ENCODE measurements around the gene PPP1R10.
A peak's percentile ranks its signal among the peaks of the same experiment; 100 is the strongest.
"Not testable (repeated sequence)": the region's sequence is repeated elsewhere in the genome, so short reads cannot be mapped to it uniquely, and the experiment has no call there.

Gene PPP1R10

DNA sequence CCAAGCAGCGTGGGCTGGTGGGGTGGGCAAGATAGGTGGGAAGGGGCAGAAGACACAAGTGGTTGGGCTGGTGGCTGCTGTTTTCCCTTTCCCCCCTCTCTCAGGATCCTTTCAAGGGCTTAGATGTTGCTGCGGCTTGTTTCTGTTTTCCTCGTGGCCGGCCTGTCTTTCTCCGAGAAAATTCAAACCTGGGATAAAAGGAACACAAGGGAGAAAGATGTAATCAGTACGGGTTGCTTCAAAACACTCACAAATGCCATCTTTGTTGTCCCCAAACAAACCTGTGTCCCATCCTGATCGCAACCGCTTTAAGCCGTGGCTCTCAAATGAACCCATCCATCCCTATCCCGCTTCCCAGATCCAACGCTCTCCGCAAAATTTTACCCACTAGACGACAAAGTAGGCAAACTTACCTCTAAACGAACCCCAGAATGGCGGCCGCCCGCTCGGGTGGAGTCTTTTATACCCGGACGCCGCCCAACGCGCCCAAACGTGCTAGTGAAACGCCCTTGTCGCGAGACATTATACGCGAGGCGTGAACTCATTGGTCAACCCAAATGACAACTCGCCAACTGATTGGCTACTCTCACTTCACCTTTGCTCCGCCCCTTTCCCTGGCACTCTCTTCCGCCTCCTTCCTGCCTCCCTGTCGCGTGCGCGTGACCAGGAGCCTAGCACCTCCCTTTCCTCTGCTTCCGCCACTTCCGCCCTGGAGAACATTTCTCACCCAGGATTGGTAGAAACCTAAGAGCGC is at the start of gene PPP1R10:
TSS of gene PPP1R10 (minus strand) at position 433 of the 754 bp plus-strand sequence. CDS start 7,299 bp downstream, outside the sequence.
- DNase-seq: peak; percentile 61

DNA sequence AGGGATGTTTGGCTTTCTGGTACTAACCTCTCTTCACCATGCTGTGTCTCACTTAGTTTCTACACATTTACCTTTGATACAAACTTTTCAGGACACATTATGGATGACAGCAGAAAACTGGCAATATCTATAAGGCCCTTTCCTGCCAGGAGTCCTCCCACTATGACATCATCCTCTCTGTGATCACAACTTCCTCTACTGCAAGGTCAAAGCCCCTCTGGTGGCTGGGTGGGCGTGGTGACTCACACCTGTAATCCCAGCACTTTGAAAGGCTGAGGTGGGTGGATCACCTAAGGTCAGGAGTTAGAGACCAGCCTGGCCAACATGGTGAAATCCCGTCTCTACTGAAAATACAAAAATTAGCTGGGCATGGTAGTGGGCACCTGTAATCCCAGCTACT is 49.3 kb upstream of the PPP1R10 start:
- DNase-seq: not testable (repeated sequence)

DNA sequence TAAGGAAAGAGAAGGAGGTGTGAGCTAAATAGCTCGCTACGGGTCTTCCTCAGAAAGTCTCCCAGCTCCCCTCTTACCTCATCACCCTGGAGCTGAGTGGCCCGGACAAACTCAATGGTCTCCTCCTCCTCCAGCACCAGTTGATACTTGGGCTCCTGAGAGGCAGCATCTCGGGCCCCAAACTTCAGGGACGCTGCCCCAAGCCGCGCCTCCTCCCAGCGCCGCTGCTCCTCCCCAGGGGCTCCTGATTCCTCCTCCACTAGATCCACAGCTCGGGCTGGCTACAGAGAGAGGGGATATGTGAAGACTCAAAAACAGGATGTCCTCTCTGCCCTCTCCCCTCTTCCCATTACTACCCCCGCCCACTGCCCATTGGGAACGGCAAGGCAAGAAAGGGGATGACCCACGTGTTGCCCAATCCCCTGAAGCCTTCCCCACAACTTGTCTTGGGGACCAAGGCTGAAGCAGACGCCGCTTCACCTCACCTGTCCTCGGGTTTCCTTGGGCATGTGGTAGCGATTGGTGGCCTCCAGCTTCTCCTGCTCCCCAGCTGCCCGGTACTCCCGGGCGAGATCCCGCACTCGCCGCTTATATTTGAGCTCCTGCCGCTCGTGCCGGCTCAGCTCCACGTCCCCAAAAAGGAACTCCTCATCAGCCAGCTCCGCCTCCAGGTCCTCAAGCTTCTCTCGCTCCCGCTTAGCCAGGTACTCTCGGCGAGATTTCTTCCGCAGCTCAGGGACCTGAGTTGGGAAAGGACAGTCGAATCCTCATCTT is 48.1 kb upstream of the PPP1R10 start:
- DNase-seq: no peak

DNA sequence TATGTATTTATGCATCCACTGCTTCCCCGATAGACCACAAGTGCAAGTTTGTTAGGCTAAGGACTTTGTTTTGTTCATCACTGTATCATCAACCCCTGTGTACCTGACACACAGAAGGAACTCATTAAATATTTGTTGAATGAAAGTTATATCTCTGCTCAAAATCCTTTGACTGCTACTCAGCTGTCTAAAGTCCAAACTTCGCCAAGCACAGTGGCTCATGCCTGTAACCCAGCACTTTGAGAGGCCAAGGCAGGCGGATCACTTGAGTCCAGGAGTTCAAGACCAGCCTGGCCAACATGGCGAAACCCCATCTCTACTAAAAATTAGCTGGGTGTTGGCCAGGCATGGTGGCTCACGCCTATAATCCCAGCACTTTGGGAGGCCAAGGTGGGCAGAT is 40.9 kb upstream of the PPP1R10 start:
- DNase-seq: not testable (repeated sequence)

DNA sequence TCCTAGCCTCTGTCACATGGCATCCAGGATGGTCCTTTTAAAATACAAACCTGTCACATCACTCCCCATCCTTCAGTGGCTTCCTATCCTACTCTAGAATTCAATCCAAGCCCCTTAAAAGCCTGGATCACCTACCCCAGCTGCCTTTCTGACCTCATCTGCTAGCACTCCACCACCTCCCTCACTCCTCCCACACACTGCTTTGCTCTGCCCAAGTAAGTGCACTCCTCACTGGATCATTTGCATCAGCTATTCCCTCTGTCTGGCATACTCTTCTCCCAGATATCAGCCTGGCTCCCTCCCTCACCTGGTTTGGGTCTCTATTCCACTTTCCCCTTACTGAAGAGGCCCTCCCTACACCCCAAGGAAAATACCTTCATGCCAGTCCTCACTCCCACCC is 40.4 kb upstream of the PPP1R10 start:
- DNase-seq: no peak

DNA sequence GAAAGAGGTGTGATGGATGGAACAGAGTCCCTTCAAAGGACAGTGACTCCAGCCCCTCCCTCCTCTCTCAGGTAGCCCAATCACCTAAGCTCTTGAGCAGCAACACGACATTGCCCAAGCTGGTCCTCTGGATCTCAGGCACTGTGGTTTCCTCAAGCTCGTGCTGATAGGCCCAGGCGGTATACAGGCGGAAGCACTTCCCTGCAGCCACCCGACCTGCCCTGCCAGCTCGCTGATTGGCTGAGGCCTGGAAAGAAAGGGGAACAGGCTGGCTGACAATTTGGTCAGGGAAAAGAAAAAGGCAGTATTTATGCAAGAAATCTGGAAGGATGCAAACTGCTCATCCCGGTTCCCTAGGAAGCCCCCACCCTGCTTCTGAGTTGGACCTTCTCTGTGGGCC is 39.5 kb upstream of the PPP1R10 start:
- DNase-seq: no peak

DNA sequence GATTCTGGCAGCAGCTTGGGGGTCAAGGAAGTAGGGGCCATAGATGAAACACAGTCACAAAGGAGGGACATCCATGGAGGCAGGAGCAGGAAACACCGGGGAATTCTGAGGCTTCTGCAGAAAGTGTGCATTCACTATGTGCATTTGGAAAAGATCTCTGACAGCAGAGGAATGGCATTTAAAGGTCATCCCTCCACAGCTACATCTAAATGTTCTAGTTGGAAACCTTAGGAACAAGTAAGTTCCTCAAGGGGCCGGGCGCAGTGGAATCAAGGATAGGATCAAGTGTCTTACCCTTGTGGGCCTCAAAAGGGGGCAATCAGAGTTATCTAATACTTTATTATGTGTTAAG is 38.7 kb upstream of the PPP1R10 start:
- DNase-seq: no peak

DNA sequence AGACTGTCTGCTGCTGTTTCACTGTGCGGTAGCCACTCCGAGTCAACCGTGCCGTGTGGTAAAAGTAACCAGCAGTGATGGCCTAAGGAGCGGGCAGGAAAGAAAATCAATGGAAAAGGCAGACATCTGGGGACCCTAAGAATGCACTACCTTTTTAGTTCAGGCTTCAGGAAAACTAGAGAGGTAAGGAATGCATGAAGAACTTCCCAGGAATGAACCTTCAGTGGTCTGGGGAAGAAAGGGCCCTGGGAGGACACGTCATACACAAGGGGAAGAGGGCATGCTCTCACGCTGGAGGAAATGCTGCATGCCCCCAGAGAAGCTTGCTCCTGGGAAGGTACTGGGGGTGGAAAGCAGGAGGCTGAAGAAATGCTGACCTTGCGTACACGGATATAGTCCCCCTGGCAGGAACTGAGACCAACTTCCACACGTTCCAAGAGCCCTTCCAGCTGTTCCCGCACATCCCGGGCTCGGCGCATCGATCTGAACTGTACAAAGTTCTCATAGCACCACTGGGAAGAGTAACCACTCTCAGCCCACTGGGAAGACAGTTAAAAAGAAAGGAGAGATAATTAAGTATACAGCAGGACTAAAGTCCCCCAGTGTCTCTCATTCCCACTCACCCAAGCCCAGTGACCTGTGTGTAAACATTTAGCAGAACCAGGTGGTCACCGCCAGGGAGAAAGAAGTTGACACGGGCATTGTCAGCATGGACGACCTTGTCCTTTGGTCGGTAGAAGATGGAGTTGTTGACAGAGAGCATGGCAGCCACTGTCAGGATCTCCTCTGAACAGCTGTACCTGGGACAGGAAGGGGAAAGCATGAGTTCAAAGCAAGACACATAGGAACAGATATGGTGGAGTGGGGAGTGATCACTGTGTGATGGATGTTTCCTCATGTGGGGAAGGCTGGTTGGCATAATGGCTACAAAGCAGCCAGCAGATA is 38.0 kb upstream of the PPP1R10 start:
- DNase-seq: no peak

DNA sequence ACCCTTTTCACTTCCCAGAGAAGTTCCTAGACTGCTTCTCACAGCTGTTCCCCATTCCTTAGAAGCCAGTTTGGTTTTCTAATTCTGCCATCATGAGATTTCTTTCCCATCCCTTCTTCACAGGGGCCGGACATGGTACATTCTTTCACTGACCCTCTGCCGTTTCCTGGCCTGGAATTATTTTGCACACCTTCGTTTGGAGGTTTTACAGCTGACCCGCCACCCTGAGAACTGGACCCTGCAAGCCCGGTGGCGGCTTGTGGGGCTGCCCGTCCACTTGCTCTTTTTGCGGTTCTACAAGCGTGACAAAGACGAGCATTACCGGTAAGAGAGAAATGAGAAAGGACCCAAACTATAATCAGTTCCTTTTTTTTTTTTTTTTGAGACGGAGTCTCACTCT is 34.1 kb upstream of the PPP1R10 start:
- no peak for DNase-seq

DNA sequence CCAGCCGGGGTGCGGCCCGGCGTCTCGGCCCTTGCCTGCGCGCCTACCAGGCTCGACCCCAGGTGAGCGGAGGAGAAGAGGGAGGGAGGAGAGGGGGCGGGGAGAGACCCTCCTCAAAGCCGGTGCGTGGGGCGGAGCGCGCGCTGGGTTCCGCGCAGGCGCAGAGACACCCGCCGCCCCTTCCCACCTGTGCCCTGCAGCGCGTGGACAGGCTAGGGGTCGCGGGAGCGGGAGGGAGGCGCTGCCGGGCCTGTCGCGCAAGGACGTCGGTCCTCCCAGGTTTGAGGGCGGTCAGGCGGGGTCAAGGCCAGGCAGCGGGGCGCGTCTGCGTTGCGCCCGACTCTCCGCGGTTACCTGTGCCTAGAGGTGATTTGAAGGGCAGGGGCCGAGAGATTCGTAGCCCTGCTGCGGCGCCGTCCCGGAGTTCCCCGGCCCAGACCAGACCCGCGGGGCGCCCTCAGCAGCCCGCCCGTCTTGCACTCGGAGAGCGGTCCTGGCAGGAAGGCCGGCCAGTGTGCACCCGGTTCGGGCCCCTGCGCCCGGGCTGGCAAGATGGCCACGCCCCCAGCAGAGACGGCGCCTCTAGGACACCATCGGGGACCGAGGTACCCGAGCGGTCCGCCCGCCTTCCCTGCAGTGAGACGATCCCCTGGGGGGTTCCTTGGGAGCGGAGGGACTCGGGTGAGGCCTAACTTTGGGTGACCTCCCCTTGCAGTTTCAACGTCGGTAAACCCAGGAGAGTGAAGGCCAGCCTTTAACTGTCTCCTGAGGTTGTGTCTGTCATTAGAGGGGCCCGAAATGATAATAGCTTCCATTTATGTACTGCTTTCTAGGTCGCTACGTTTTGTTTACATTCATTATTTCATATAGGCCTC is 30.4 kb upstream of the PPP1R10 start:
- DNase-seq: peak; percentile 89

DNA sequence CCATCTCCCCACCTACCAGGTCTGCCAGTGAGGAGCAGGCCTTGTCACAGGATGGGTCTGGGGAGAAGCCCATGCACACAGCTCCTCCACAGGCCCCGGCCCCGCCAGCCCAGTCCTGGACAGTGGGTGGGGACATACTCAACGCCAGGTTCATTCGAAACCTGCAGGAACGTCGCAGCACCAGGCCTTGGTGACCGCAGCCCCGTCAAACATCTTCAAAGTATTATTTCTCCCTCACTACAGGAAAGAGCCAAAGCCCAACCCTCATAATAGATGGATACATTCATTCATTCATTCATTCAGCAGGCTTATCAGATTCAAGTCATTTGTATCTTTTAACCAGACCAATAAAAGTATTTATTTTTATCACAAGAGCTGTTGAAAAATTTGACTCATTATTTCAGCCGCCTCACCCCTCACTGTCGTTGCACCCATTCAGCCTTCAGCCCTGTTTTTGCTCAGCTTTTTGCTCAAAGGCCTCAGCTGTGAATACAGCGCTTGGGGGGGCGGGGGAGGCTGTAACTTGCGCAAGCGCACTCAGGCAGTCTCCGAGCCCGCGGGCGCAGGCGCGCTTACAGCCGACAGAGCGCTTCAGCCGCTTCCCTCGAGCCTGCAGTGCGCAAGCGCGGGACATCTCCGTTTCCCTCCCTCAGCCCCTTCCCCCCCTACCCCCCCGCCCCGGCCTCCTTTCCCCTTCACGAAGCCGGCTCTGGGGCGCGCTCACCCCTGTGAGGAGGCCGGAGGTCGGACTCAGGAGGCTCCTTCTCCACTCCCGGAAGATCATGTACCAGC is 29.6 kb upstream of the PPP1R10 start, which contains the start of gene C6orf136:
TSS of gene C6orf136 (plus strand) at position 684 of the 792 bp plus-strand sequence. CDS start at position 783, 99 bp downstream.
- peak; percentile 92 for DNase-seq

DNA sequence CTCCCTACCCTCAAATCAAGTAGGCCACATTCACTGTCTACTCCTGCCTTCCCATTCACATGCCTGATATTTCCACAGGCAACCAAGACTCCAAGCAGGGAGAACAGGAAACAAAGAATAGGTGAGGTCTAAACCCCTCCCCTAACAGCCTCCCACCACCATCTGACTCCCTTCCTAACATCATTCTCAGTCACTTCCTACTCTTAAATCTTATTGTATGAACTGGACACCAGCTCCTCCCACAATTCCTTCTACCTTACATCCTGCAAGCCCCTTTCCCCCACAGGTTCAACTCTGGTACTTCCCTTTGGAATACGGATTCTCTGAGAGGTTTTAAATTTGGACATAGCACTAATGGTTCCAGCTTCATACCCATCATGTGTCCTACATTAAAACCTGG is 28.9 kb upstream of the PPP1R10 start:
- DNase-seq: no peak

DNA sequence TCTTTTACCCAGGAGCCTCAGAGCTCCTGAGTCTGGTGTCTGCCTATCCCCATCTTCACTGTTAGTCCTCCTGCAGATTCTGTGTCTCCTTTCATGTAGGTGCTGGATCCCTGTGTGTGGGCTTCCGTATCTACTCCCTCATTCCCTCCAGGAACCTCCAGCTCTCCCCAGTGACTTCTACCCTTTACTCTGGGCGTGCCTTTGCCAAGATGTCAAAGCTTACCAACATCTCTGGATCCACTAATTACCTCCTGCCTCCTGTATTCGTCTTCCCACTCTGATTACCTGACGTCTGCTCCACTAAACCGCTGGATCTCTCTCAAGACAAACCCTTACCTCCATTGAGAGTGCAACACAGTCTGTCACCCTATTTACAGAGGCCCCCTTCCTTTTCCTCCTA is 27.7 kb upstream of the PPP1R10 start:
- DNase-seq: no peak

DNA sequence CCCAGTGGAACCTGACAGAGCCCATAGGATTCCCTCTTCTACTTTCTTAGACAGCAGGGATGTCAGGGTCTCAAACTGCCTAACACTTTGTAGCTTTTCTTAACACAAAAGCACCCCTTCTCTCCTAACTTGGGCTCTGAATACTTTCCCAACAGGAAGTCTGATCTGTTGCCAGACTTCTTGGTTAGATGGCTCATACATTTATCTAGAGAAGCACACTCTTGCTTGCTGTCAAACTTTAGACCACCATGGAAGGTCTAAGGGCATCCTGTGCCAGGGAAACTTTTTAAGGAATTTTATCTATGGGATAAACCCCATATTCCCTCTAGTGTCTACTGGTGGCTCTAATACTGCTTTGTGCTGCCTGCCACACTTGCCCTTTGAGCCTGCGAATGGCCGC is 26.6 kb upstream of the PPP1R10 start:
- DNase-seq: no peak

DNA sequence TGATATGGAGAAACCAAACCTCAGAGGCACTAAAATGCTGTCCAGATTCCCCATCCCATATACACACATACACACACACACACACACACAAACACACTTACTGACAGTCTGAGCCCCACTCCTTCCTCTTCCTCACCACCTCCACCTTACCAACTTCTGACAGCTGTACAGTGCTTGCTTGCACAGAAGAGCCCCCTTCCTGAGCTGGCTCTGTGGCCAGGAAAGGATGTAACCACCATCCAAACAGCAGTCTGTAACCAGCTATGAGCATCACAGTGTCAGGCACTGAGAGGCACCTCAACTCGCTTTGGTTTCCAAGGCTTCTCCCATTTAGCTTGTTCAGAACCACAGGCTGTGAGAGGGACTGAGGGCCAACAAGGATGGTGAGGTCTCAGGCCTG is 24.0 kb upstream of the PPP1R10 start:
- no peak for DNase-seq

DNA sequence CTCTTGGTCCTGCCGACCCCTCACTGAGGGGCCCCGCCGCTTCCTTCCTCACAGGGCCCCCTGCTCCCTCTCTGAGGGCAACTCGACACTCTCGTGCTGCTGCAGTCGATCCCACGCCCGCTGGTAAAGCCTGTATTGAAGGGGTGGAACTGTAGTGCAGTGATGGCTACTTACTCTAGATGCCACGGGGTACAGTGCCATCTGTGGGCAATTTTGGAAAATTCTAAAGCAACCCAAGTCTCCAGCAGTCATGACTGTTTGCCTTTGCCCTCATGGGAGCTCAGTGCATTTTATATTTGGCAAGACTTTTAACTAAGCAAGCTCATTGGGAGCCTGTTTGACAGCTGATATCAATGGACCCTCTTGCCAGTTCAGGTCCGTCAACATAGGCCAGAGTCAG is 23.4 kb upstream of the PPP1R10 start:
- DNase-seq: no peak

DNA sequence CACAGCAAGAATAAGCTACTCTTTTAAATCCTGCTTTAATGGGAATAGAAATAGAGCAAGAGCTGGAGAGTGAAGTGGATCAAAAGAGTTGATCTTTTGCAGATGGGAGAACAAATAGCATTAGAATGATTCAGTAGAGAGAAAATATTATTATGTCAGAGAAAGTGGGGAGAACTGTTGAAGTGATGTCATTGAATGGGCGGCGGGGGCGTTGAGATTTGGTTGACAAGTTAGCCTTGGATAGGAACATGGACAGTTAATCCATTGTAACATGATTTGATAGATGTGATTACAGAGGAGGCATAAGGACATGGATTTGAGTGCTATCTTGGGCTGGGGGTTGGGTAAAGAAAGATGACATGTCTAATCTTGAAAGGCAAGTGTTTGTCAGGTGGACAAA is 18.8 kb upstream of the PPP1R10 start:
- no peak for DNase-seq

DNA sequence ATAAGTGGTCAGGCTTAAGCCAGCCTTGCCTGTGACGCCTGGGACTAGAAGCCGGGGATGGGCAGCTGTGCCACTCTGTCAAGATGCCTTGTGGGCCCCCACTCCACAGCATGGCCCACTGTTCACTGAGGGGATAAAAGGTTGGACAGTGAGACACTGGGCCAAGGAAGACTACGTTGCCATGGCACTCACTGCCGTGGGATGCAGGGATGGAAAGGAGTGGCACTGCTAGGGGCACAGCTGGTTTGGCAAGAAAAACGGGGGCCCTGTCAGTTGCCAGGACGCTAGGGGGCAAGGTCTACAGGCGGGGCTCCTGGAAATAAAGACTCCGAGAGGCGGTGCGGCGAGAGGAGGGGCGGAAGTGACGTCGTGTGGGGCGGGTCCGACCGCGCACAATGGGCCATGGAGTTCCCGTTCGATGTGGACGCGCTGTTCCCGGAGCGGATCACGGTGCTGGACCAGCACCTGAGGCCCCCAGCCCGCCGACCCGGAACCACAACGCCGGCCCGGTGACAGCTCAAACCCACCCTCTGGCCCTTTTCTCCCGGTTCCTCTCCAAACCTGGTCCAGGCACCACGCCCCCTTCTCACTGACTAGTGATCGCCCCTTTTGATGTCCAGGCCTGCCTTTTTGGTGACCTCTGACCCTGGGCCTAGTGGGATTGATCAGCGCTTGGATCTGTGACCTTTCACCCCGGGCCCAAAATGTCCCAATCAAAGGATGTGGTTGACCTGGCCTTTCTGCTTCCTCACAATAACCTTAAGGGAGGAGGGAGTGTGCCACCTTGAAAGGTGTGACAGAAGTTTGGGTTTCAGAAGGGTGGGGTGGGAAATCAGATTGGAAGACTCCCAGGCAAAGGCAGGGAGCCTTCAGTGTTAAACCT is 9.7 kb upstream of the PPP1R10 start, which contains the start of gene ATAT1:
TSS of gene ATAT1 (plus strand) at position 391 of the 883 bp plus-strand sequence.
- DNase-seq: peak; percentile 77

DNA sequence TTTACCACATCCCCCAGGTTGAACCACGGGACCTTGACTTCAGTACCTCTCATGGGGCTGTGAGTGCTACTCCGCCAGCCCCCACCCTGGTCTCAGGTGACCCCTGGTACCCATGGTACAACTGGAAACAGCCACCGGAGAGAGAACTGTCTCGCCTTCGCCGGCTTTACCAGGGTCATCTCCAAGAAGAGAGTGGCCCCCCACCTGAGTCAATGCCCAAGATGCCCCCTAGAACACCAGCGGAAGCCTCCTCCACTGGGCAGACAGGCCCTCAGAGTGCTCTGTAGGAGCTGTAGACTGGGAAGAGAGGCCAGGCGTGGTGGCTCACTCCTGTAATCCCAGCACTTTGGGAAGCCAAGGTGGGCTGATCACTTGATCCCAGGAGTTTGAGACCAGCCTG is 8.5 kb upstream of the PPP1R10 start:
- DNase-seq: no peak

DNA sequence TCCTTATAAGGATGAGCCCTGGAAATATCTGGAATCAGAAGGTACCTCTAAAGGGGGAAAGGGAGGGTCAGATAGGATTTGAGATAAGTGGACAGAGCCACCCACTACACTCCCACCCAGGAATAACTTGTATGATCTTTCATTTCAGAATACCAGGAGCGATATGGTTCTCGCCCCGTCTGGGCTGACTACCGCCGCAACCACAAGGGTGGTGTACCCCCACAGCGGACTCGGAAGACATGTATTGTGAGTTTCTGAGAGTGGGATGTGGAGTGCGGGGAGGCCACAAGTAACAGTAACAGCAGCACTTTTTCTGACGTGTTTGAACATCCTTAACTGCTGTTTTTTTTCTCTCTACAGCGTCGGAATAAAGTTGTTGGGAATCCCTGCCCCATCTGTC is 2.5 kb upstream of the PPP1R10 start:
- DNase-seq: no peak
